ENCODE data around the gene PUDP.

DNA sequence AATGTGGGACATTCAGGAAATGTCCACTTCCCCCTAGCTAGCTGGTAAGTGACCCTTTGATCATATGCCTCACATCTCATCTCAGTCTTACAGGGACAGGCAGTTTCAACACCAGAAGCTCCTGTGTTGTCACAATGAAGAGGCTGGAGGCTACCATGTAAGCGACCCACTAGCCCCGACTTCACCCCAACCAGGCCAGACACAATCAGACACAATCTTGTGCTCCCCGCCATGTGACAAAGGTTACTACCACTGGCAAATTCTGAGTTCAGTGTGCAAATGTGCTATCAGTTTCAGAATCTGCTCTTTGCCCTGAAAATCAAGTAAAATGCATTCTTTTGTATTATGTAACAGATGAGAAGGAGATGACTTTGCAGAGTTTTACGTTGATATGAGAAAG is 57.3 kb downstream of the PUDP start:
- TF ChIP-seq POLR2AphosphoS5 (IDR thresholded peaks at IDR 0.05) (no peak), POLR2A (IDR thresholded peaks at IDR 0.05) (no peak)
- TF ChIP-seq, protein P1, sequence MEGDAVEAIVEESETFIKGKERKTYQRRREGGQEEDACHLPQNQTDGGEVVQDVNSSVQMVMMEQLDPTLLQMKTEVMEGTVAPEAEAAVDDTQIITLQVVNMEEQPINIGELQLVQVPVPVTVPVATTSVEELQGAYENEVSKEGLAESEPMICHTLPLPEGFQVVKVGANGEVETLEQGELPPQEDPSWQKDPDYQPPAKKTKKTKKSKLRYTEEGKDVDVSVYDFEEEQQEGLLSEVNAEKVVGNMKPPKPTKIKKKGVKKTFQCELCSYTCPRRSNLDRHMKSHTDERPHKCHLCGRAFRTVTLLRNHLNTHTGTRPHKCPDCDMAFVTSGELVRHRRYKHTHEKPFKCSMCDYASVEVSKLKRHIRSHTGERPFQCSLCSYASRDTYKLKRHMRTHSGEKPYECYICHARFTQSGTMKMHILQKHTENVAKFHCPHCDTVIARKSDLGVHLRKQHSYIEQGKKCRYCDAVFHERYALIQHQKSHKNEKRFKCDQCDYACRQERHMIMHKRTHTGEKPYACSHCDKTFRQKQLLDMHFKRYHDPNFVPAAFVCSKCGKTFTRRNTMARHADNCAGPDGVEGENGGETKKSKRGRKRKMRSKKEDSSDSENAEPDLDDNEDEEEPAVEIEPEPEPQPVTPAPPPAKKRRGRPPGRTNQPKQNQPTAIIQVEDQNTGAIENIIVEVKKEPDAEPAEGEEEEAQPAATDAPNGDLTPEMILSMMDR (IDR thresholded peaks at IDR 0.05): no peak
